Heart left ventricle (tissue), 13 donors: Measurements from ENCODE around the gene FMNL3.

Experiments
- POLR2A ChIP-seq, 2 donors: fragments of 450-650 bp; IDR thresholded peaks; one replicate each; pipeline ENCODE4 v1.6.1; 2017; ENCODE audit warnings: antibody characterized with exemption in 2 of 2, mild to moderate bottlenecking in 2 of 2, moderate library complexity in 2 of 2
- TF ChIP-seq, protein P1 (sequence below), 12 donors: fragments of 200-600 bp; sonication (generic) in 4 of 12; IDR thresholded peaks; one replicate each; pipeline versions ENCODE4 v1.5.0 to v1.8.0; 2018 to 2022; ENCODE audit warnings: antibody characterized with exemption in 12 of 12, mild to moderate bottlenecking in 5 of 12
- donor health status: ischemic (EF 13 %, LVEDD 7.1; RV severe dilation, severe dysfunction).
- donor health status: DM: no; HTN: yes; CAD: no.
- donor health status: DM: no; HTN: no; CAD: no.
- donor health status: ischemic (EF 25% LVEDD 6.9; RV normal size, moderate dysfunction).
- donor health status: ischemic (EF 25% LVEDD 5.7; RV mildly dilated, moderate dysfunction).
- donor health status: ischemic (EF 35%, LVEDD 5.7; RV mildly dilated, moderate dysfunction).
- donor health status: nonischemic (EF 11% LVEDD 7.7; RV severe dilation, severe dysfunction).
- donor health status: DM: yes; HTN: yes; CAD: no.
- donor health status: PGD.
- donor health status: ischemic (EF 29% LVEDD 5.4; RV normal size, mild dysfunction).
- donor health status: nonischemic (EF 23%, LVEDD 6.1; RV moderate dilation, normal function).

GRCh38 chr12:49598527-49598926 is 108.7 kb downstream of the FMNL3 start:
- TF ChIP-seq, protein P1, sequence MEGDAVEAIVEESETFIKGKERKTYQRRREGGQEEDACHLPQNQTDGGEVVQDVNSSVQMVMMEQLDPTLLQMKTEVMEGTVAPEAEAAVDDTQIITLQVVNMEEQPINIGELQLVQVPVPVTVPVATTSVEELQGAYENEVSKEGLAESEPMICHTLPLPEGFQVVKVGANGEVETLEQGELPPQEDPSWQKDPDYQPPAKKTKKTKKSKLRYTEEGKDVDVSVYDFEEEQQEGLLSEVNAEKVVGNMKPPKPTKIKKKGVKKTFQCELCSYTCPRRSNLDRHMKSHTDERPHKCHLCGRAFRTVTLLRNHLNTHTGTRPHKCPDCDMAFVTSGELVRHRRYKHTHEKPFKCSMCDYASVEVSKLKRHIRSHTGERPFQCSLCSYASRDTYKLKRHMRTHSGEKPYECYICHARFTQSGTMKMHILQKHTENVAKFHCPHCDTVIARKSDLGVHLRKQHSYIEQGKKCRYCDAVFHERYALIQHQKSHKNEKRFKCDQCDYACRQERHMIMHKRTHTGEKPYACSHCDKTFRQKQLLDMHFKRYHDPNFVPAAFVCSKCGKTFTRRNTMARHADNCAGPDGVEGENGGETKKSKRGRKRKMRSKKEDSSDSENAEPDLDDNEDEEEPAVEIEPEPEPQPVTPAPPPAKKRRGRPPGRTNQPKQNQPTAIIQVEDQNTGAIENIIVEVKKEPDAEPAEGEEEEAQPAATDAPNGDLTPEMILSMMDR (IDR thresholded peaks at IDR 0.05) = no peak
- no peak for TF ChIP-seq POLR2A (IDR thresholded peaks at IDR 0.05)
